HG03575 (cell line): Measurements from ENCODE around the gene YBX1.
"Not testable (repeated sequence)": the region's sequence is repeated elsewhere in the genome, so short reads cannot be mapped to it uniquely, and the experiment has no call there.

Experiments
- ATAC-seq: cut with Tn5 transposase; IDR thresholded peaks from one replicate; pipeline ENCODE4 v1.9.1; 2021; ENCODE audit not compliant: unreplicated experiment, insufficient number of reproducible peaks, low FRiP score; ENCODE audit errors: extremely low read depth

Gene YBX1

GRCh38 chr1:42684139-42684538 is 1.9 kb downstream of the YBX1 start:
- ATAC-seq: no peak

GRCh38 chr1:42686418-42686817 is 4.2 kb downstream of the YBX1 start:
- ATAC-seq: no peak

- ATAC-seq: no peak
Measured at GRCh38 chr1:42689912-42690311, 7.7 kb downstream of the YBX1 start.

GRCh38 chr1:42690477-42691156 is 8.4 kb downstream of the YBX1 start:
- no peak for ATAC-seq

- ATAC-seq: no peak
Measured at GRCh38 chr1:42691157-42691498, 8.9 kb downstream of the YBX1 start.

GRCh38 chr1:42692461-42692860 is 10.2 kb downstream of the YBX1 start:
- no peak for ATAC-seq

GRCh38 chr1:42692911-42693310 is 10.7 kb downstream of the YBX1 start:
- ATAC-seq: no peak

- ATAC-seq: no peak
Measured at GRCh38 chr1:42698081-42698813, 16.0 kb downstream of the YBX1 start.

- no peak for ATAC-seq
Measured at GRCh38 chr1:42700006-42700405, 17.8 kb downstream of the YBX1 start.

GRCh38 chr1:42703888-42704464 is 21.8 kb downstream of the YBX1 start:
- ATAC-seq: no peak

- ATAC-seq: not testable (repeated sequence)
Measured at GRCh38 chr1:42712808-42713207, 30.6 kb downstream of the YBX1 start.

GRCh38 chr1:42713293-42713692 is 31.1 kb downstream of the YBX1 start:
- ATAC-seq: no peak

GRCh38 chr1:42714441-42714840 is 32.2 kb downstream of the YBX1 start:
- ATAC-seq: not testable (repeated sequence)

GRCh38 chr1:42720868-42721267 is 38.6 kb downstream of the YBX1 start:
- ATAC-seq: no peak

GRCh38 chr1:42721926-42722325 is 39.7 kb downstream of the YBX1 start:
- no peak for ATAC-seq

GRCh38 chr1:42722403-42722802 is 40.2 kb downstream of the YBX1 start:
- ATAC-seq: not testable (repeated sequence)

- ATAC-seq: no peak
Measured at GRCh38 chr1:42723511-42723910, 41.3 kb downstream of the YBX1 start.

GRCh38 chr1:42725820-42726219 is 43.6 kb downstream of the YBX1 start:
- not testable (repeated sequence) for ATAC-seq

- no peak for ATAC-seq
Measured at GRCh38 chr1:42730002-42730401, 47.8 kb downstream of the YBX1 start.

GRCh38 chr1:42730988-42731387 is 48.8 kb downstream of the YBX1 start:
- no peak for ATAC-seq
